H1 (cell line): ENCODE data around the gene LRRC27. TPM values are rescaled to one million over a fixed set of nuclear protein-coding genes. Genes with fewer than 3 reads are reported as not detected.

Experiments used
- KDM4A ChIP-seq: IDR thresholded peaks from one replicate; pipeline ENCODE4 v1.7.1; 2012; ENCODE audit warnings: low read depth, mild to moderate bottlenecking, moderate library complexity, low read length, inconsistent platforms; ENCODE audit not compliant: severe bottlenecking
- polyA plus RNA-seq, 7 experiments: library from polyadenylated mRNA; depleted of rRNA in 3 of 7; stranded (reverse) in 5 of 7; unstranded in 2 of 7; fragments of >200 nt in 5 of 7; fragments of 200-250 nt in 2 of 7; gene quantifications; 1 replicate in 5 of 7; 2 replicates in 1 of 7; 4 replicates in 1 of 7; pipeline versions ENCODE4 v1.2.1 to v1.2.3, GENCODE V29; 2011 to 2013; ENCODE audit warnings: missing spikeins in 2 of 7, mixed read lengths in 2 of 7
- total RNA-seq: library from RNA; stranded (reverse); fragmentation: NEBNext Ultra II Directional; extraction: Animal tissue kit (Norgen Biotek cat#: 25700); gene quantifications from 2 replicates; pipeline ENCODE4 v1.2.1, GENCODE V29; 2021

Gene LRRC27
- total and polyA plus RNA-seq, 2 of the 8 experiments (the other 6 are each of a cell fraction or from before 2014, with no cell fraction given) = 1.2 to 3.8 TPM

DNA sequence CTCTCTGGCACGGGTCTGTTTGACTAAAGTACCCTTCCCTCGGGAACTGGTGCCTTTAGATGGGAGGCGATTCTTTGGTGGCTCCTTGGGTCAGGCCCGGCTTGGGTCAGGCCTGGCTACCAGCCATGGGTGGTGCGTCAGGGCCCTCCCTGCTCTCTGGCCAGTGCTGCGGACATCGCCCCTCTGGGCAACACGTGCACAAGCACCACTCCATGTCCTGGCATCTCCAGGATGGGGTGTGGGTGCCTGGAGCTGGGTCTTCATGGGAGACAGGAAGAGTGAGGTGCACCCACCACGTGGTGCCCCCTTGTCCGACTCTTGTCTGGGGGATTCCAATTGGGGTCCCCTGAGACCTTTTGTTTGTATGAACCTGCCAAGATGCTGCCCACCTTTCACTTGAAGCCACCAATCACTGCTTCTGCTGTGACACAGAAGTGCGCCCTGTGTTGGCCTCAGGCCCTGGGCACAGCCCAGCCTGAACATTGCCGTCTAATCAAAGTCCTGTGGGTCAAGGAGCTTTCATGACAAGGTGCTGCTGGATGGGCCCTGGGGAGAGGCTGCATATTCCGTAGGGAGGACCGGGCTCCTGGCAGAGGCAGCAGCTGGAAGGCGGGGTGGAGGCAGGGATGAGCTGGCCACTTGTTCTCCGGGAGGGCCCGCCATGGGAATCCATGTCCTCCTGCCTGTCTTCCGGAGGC is 53.9 kb downstream of the LRRC27 start (continued):
- no peak for TF ChIP-seq KDM4A
